K562 (cell line): Measurements from ENCODE around the gene DNAJC8.

Experiments used
- CTCF ChIP-seq, 3 experiments: IDR thresholded peaks in 2 of 3; conservative IDR thresholded peaks in 1 of 3; 2 replicates each; pipeline ENCODE4 v1.5.1; 2011 to 2012; ENCODE audit warnings: low read length in 3 of 3, mild to moderate bottlenecking in 3 of 3, control low read depth in 2 of 3, improper control_type of control experiment in 1 of 3, inconsistent platforms in 1 of 3, low read depth in 1 of 3, mixed read lengths in 1 of 3, moderate library complexity in 1 of 3; ENCODE audit not compliant: insufficient read depth in 2 of 3
- EZH2 ChIP-seq: IDR thresholded peaks from 2 replicates; pipeline ENCODE4 v1.6.1; 2012; ENCODE audit warnings: low read depth, mild to moderate bottlenecking, inconsistent platforms, low read length, borderline replicate concordance
- GATAD2A ChIP-seq: fragments of 450-650 bp; IDR thresholded peaks from 2 replicates; pipeline ENCODE4 v1.6.1; 2017
- GTF2E2 ChIP-seq: fragments of 200-800 bp; sonication (Bioruptor generic); IDR thresholded peaks from 2 replicates; pipeline ENCODE4 v1.6.1; 2016; ENCODE audit warnings: missing genetic modification characterization, missing compliant biosample characterization
- KLF16 ChIP-seq: IDR thresholded peaks from 2 replicates; pipeline ENCODE4 v1.6.1; 2016; ENCODE audit warnings: antibody characterized with exemption
- MCM7 ChIP-seq, 2 experiments: fragments of 450-650 bp; IDR thresholded peaks; 2 replicates each; pipeline ENCODE4 v1.6.1; 2016 to 2018
- POLR2A ChIP-seq: fragments of 450-650 bp; conservative IDR thresholded peaks from 2 replicates; pipeline ENCODE4 v1.6.1; 2016
- RFX5 ChIP-seq: IDR thresholded peaks from 2 replicates; pipeline ENCODE4 v1.6.1; 2011; ENCODE audit warnings: low read depth, mild to moderate bottlenecking, improper control_type of control experiment, low read length
- SAFB ChIP-seq: fragments of 200-400 bp; formaldehyde crosslinking; IDR thresholded peaks from 2 replicates; pipeline ENCODE4 v1.6.1; 2017; ENCODE audit warnings: low read depth, low read length, borderline replicate concordance
- SMC3 ChIP-seq: conservative IDR thresholded peaks from 2 replicates; pipeline ENCODE4 v1.6.1; 2011; ENCODE audit warnings: low read depth, low read length, improper control_type of control experiment; ENCODE audit not compliant: insufficient read depth
- ZNF23 ChIP-seq: fragments of 250-450 bp; sonication (Bioruptor Pico); IDR thresholded peaks from 2 replicates; pipeline ENCODE4 v1.4.0; 2020; ENCODE audit warnings: mild to moderate bottlenecking
- ZNF282 ChIP-seq: sonication (generic); formaldehyde crosslinking; IDR thresholded peaks from 2 replicates; pipeline ENCODE4 v1.8.1; 2023; ENCODE audit warnings: missing genetic modification reagents

- TF ChIP-seq RFX5 (no peak), GTF2E2 (tag) (no peak; the same call in 1 of the 2 replicates), ZNF23 (CRISPR knock-in tag) (no peak), GATAD2A (no peak), CTCF (IDR thresholded peaks at IDR 0.05 in 2 of 3, conservative IDR thresholded peaks at IDR 0.05 in 1 of 3; ENCODE audit: insufficient read depth in 2 of 3, low read depth in 1 of 3, low read length in 3 of 3) (no peak), MCM7 (IDR thresholded peaks at IDR 0.05) (no peak), SMC3 (no peak), POLR2A (no peak), KLF16 (no peak), SAFB (no peak), ZNF282 (CRISPR knock-in tag) (no peak), EZH2 (no peak)
Observed at GRCh38 chr1:28249013-28249865, 16.4 kb upstream of the DNAJC8 start.
